ENCODE results near the gene TMIGD3. TPM values are rescaled to one million over a fixed set of nuclear protein-coding genes. Genes with fewer than 3 reads are reported as not detected.

The TMIGD3 gene
- polyA plus RNA-seq, 4 donors: 0.91 to 2.1 (median 1.1) TPM

DNA sequence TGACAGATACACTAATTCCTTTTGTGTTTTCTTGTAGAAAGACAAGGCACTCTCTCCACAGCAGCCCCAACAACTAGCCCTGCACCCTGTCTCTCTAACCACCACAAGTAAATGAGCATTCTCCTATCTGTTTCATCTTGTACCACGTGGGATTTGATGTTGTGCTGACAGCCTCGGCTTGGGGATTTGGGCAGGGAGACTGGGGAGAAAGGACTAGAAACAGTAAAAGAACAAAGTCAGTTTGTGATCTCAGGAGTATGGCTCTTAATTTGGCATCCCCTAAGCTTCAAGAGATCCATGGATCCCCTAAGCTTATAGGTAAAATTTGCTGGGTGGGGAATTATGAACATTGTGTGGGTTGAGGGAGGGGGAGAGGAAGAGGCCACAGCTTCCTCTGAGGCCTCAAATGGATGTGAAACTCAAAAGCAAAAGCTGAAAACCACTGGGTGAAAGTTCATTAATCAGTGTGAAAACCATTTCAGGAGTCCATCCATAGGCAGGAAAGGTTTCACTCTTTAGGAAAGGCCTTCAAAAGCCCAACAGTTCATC lies 26.6 kb downstream of the TMIGD3 start:
- no peak for DNase-seq (ENCODE audit: low read depth in 4 of 4, low spot score in 3 of 4)

DNA sequence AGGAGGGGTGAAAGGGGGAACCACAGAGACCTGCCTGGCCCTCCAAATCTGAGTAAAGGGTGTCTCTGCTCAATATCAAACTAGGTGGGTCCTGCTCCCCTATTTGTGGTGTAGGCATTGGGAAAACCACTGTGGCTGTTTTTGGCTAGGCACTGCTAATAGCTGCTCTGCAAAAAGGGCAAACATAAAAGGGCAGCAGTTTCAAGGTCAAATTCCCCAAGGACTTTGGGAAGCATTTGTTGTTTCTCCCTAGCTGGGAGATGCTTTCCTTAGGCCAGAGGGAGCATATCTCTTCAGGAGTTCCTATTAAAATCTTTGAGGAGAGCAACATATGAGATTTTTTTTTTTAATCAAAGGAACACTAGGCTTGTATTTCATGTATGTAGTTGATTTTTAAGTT lies 27.2 kb downstream of the TMIGD3 start:
- no peak for DNase-seq (ENCODE audit: low read depth in 4 of 4, low spot score in 3 of 4)

DNA sequence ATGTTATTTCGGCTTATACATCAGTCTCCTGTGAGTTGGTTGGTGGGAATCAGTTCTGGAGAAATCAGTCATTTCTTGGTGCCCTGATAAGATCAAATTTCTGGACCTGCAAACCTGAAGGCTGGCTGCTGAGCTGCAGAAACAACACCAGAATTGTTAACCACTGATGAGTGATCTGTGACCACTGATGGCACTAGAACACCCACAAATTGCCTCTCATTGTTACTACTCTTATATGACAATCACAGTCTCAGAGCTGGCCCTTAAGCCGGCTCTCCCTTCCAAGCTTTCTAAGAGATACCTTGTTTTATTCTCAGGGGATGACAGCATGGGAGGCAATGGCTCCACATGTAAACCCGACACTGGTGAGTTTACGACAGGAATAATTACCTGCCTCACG lies 27.7 kb downstream of the TMIGD3 start:
- DNase-seq (ENCODE audit: low read depth in 4 of 4, low spot score in 3 of 4): no peak

DNA sequence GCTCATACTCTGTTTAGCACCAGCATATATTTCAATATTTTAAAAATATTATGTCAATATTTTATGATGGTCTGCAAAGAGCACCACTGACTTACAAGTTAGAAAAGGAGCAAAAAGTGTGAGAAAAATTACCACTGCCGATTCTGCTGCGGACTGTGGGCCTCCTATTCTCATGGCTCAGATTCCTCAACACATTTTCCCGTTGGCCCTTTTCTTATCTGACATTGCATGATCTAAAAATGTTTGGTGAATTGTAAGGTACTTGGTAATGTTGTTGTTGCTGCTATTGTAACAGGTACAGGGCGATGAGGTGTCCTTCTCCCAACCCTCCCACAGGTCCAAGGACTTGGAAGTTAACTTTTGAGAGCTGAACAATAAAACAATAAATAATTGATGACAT lies 28.9 kb downstream of the TMIGD3 start:
- DNase-seq (ENCODE audit: low read depth in 4 of 4, low spot score in 3 of 4): no peak

DNA sequence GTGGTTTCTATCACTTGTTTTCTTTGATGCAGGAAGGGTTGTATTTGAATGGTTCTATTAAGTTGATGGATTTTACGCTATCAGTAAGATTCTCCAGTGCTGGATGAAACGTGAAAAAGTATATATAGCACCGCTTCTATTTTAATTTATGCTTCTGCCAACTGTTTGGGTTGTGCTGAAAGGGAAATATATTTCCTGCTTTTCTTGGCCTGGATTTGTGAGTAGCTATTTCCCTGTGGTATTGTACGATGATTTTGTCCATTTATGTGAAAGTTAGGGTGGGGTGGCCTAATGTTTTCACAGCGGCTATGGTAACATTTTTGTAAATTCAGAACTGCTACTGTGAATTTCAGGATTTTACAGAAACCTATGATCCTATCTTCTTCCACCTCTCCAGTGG lies 29.3 kb downstream of the TMIGD3 start:
- DNase-seq (ENCODE audit: low read depth in 4 of 4, low spot score in 3 of 4): no peak

DNA sequence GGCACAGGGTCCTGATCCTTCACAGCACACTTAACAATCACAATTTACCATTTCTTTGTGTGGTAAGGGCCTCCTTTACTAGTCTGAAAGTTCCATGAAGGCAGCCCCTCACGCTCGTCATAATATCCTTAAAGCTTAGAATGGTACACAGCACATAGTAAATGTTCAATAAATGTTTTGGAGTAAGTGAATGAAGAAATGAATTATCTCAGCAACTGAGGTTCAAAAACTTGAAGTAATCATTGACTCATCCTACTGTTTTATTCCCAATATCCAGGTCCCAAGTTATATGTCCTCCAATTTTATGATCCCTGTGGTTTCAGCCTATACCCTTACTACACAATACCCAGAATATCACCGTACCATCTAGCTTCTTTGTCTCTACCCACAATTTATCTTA lies 31.9 kb downstream of the TMIGD3 start:
- DNase-seq (ENCODE audit: low read depth in 4 of 4, low spot score in 3 of 4): no peak

DNA sequence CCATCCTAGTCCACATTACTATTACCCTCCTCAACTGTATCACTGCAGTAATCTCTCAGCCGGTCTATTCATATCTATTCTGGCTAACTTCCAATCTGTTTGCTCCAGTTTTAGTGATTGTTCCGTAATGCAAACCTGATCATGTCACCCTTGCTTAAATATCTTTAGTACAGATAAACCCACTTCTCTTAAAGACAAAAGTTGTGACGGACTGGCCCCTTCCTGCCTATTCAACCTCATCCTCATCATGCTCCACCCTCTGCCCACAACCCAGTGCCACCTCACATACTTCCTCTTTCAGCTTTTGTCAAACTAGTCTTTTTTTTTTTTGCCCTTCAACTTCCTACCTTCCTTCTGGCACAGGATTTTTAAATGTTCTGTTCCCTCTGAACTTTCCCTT lies 32.4 kb downstream of the TMIGD3 start:
- DNase-seq (ENCODE audit: low read depth in 4 of 4, low spot score in 3 of 4): no peak

DNA sequence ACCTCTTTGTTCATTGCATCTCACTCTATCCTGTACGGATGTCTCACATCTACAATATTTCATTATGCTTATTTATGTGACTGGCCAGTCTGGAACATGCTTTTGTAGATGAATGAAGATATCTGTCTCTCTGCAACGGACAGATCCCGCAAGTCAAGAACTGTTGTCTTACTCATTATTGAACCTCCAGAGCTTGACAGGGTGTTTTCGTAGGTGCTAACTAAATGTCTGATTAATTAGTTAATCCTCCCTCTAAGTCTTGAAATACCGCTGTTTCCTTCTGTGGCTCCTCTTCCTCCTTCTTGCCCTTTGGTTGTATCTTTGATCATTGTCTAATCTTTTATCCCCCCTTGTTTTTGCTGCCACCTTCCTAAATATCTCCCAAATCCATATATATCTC lies 32.8 kb downstream of the TMIGD3 start:
- no peak for DNase-seq (ENCODE audit: low read depth in 4 of 4, low spot score in 3 of 4)

DNA sequence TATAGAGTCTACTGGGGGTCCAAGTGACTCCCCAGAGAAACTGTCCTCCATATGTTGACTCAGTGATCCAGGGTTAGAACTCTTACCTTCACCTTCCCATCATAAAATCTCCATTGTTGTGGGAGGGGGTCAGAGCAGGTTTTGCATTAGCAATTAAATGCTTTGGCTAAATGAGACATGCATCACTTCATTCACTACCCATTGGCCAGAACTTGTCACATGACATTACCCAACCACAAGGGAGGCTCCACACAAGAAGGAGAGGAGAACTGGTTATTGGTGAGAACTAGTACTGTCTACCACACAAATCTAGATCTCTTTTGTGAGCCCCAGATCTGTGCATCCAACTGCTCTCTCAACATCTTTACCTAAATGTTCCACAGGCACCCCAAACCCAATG lies 33.9 kb downstream of the TMIGD3 start:
- DNase-seq (ENCODE audit: low read depth in 4 of 4, low spot score in 3 of 4): no peak

DNA sequence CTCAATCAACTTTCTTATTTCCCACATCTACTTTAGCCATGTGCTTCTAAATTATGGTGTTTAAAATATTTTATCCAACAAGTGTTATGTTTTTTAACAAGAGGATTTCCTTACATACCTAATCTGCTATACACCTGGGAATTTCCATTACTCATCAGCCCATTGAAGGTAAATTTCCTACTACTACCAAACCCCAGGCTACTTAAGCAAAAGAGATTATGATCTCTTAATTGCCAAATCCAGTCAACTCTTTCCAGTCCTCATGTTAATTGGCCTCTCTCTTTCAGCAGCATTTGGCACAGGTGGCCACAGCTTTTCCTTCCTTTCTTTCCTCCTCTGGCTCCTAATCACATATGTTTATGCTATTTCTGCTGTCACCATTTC lies 34.7 kb downstream of the TMIGD3 start:
- no peak for DNase-seq (ENCODE audit: low read depth in 4 of 4, low spot score in 3 of 4)

DNA sequence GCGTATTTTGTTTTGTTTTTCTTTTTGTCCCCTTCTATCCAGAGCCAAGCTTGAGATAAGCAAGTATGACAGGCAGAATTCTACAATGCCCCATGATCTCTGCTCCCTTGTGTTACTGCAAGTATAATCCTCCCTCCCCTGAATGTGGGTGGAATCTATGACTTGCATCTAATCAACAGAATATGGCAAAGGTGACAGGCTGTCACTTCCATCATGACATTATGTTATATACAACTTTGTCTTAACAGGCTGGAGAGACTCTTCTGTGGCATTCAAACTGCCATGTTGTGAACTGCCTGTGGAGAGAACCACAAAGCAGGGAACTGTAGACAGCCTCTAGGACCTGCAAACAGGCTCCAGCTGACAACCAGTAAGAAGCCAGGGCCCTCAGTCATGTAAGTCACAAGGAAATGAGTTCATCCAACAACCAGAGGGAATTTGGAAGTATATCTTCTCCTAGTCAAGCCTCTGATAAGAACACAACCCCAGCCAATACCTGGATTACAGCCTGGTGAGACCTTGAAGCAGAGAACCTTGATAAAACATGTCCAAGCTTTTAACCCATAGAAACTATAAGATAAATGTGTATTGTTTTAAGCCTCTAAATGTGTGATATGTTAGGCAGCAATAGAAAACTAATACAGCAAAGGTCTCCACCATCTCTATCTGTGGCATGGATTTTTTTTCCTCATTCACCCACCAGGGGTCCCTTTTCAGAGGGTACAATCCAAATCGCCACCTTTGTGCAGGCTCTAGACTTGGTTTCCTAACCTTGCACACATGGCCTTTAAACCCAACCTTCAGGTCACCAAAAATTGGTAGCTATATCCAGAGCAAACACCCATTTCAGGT lies 35.3 kb downstream of the TMIGD3 start:
- DNase-seq (ENCODE audit: low read depth in 4 of 4, low spot score in 3 of 4): no peak

DNA sequence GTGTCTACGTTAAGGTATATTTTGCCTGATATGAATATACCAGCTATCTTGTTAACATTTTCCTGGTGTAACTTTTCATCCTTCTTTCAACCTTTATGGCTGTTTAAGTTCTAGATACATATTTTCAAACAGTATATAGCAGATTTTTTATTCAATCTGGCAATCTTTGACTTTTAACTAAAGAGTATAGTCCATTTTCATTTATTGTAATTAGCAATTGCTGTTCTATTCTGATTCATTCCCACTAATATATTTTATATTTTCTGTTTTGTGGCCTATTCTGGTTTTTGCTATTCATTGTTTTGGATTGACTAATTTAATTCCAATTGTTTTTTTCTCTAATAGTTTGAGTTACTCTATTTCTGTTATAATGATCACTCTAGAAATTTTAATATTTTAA lies 37.0 kb downstream of the TMIGD3 start:
- no peak for DNase-seq (ENCODE audit: low read depth in 4 of 4, low spot score in 3 of 4)

DNA sequence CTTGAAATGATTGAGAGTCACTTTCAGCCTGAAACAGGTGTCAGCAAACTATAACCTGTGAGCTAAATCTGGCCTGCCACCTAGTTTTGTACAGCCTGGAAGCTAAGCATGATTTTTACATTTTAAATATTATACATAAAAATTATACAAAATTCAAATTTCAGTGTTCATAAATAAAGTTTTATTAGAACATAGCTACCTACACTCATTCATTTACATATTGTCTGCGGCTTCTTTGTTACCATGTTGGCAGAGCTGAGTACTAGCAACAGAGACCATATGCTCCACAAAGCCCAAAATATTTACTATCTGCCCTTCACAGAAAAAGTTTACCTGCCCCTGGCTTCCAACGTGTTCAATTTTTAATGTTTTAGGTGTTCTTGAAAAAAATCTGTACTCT lies 37.7 kb downstream of the TMIGD3 start:
- no peak for DNase-seq (ENCODE audit: low read depth in 4 of 4, low spot score in 3 of 4)

DNA sequence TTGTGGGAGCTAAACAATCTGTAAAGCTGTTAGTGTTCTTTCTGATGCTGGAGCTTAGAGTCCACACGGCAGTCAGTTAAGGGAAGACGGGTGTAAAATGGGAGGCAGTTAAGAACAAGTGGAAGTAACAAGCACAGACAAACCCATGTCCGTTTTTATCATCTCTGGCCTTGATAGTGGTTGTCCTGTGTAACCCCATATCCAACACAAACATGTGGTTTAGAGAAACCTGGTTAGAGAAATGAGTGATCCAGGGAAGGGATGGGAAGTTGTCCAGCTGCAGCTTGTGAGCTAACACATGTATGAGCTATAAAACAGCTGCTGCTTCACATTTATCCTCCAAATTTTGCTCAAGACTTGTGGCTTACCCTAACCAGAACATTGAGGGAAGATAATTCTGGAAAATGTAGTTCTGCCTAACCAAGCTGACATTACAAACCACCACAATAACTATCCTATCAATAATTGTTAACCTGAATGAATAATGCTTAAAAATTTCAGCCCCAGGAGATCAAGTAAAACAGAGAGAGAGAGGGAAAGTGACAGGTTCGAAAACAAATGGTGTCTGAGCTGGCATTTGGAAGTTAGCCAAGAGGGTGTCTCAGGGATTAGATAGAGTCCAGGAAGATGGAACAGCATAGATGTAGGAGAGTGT lies 40.3 kb downstream of the TMIGD3 start:
- DNase-seq (ENCODE audit: low read depth in 4 of 4, low spot score in 3 of 4): no peak

DNA sequence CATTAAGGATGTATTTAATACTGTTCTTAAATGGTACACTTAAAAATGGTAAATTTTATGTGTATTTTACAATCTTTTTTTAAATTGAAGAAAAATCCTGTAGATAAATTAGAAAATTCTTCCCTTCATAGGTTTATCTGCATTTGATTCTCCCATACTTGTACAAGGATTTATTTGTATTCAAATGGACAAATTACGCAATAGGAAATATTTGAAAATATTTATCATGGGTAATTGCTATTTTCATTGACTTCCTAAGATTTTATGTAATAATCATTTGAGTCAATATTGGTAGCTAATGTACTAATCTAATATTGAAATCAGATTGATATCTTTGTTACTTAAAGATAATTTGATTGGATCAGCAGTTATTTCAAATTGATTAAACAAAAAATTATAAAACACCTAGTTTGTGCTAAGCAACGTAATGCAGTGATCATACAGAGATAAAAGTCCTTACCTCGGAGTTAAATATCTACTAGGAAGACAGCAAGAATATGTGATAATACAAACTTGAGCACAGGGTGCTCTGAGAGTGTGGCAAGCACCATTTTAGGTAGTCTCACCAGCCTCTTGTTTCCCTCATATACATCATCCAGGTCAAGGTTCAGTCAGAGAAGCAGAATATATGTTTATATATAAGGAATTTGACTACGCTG lies 40.9 kb downstream of the TMIGD3 start:
- DNase-seq (ENCODE audit: low read depth in 4 of 4, low spot score in 3 of 4): no peak

DNA sequence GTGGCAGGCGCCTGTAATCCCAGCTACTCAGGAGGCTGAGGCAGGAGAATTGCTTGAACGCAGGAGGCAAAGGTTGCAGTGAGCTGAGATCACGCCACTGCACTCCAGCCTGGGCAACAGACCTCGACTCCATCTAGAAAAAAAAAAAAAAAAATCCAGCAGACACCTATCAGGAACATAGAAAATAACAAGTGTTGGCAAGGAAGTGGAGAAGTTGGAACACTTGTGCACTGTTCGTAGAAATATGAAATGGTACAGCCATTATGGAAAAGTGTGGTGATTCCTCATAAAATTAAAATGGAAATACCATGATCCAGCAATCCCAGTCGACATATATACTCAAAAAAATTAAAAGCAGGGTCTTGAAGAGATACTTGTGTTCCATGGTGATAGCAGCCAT lies 41.7 kb downstream of the TMIGD3 start:
- DNase-seq (ENCODE audit: low read depth in 4 of 4, low spot score in 3 of 4): no peak

DNA sequence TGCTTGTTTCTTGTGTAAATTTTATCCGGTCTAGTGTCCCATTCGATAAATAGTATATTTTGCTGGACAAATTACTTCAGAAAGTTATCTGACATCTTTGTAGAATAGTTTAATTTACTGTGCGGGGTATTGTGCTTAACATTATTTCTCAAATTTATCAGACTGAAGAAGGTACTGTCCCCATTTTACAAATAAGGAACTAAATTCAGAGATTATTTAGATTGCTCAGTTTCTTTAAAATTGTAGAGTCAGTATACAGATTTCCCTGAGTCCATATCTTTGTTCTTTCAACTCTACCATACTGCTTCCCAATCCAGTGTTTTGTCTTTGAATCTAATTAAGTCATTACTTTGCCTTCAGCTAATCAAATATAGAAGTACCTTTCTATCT lies 47.8 kb downstream of the TMIGD3 start:
- no peak for DNase-seq (ENCODE audit: low read depth in 4 of 4, low spot score in 3 of 4)

DNA sequence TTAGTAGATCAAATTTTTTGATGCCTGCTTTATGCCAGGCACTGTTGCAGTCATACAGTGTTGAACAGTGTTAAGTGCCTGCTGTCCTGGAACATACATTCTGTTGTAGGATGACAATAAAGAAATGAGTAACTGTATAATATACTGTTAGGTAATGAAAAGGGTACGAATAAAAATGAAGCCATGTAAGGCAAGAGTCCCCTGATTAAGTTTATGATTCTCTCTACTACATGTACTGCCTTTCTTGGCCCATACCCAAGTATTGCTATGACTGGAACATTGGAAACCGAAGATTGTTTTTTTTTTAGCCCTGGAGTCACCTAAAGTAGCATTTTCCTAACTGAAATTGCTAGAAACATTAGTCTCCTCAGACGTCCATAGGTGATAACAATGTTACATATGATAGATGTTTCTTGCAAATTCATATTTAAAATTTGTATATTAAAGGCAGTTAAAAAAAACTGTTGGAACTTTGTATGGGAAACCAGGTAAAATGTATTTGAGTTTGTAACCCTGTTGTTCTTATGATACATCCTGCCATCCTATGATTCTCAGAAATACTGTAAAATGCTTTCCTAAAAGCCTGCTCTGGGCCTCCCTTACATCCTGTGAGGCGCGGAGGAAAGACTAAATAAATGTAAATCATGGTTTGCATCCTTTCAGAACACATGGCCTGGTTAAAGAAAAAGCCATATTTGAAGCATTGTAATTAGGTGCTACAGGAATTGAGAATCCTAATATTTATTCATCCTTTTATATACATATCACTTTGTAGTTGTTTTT lies 48.4 kb downstream of the TMIGD3 start:
- no peak for DNase-seq (ENCODE audit: low read depth in 4 of 4, low spot score in 3 of 4)

DNA sequence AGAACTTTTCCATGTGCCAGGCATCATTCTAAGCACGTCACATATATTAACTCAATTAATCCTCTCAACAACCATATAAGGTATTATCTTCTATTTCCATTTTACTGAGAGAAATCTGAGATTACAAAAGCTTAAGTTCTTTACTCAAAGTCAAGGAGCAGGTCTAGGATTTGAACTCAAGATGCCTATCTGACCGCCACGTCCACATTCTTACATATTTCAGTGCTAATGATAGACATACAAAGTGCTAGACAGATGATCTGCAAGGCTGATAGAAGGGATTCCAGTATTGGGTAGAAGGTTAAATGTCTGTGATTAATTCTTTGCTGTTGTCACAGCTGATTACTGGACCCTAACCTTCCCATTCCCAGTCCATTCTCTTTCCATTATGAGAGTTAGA lies 49.7 kb downstream of the TMIGD3 start:
- DNase-seq (ENCODE audit: low read depth in 4 of 4, low spot score in 3 of 4): no peak

DNA sequence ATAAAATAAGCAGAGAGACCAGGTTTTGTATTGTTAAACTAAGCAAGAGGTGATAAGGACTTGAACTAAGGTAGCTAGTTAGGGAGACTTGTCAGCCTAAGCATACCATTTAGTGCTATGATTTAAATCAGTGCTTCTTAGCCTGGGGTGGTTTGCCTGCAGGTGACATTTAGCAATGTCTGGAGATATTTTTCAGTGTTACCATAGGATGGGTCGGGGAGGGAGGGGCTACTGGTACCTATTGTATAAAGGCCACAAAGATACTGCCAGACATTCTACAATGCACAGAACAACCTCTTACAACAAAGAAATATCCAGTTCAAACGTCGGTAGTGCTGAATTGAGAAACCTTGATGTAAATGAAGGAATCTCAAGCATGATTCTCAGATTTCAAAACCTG lies 50.9 kb downstream of the TMIGD3 start:
- DNase-seq (ENCODE audit: low read depth in 4 of 4, low spot score in 3 of 4): no peak

DNA sequence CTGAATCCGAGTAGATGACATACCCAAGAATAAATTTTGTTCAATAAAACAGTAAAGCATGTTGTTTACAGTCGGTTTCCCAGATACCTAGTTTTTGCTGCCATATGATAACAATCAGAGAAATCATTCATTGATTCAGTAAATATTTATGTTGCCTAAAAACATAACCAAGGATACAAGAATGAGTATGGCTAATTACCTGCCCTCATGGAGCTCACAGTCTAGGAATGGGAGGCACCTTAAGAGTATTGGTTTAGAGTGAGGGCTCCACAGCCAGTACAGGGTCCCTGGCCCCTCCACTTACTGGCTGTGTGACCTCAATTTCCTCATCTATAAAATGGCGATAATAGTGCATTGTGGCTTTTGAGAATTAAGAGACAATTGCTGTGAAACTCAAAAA lies 53.2 kb downstream of the TMIGD3 start:
- no peak for DNase-seq (ENCODE audit: low read depth in 4 of 4, low spot score in 3 of 4)

Data from left renal pelvis (tissue), 4 donors.